ENCODE measurements around the gene NAGK.

The NAGK gene

GRCh38 chr2:71117063-71117462 lies 48.6 kb downstream of the NAGK start:
- no peak for DNase-seq

GRCh38 chr2:71120195-71120594 lies 51.7 kb downstream of the NAGK start:
- DNase-seq, result no peak

GRCh38 chr2:71121479-71121878 lies 53.0 kb downstream of the NAGK start:
- no peak for DNase-seq

- DNase-seq, result no peak
These were observed 54.2 kb downstream of the NAGK start for GRCh38 chr2:71122387-71123298.

GRCh38 chr2:71125506-71126294 lies 57.3 kb downstream of the NAGK start:
- DNase-seq, result no peak

- DNase-seq, result no peak
These were observed 58.5 kb downstream of the NAGK start for GRCh38 chr2:71126957-71127356.

Data from NCI-H1092 (cell line).